Stimulated activated CD8-positive, alpha-beta memory T cell treated with anti-CD3 and anti-CD28 coated beads, Interleukin-12 subunit alpha, Interleukin-12 subunit beta, amount 100 ng/mL, for 1 hour (primary cell): ENCODE results near the gene TRAPPC2B.

Source experiments
- DNase-seq: peaks from one replicate; pipeline ENCODE4 v3.0.0-alpha.2; 2020; ENCODE audit warnings: low read depth

TRAPPC2B gene

DNA sequence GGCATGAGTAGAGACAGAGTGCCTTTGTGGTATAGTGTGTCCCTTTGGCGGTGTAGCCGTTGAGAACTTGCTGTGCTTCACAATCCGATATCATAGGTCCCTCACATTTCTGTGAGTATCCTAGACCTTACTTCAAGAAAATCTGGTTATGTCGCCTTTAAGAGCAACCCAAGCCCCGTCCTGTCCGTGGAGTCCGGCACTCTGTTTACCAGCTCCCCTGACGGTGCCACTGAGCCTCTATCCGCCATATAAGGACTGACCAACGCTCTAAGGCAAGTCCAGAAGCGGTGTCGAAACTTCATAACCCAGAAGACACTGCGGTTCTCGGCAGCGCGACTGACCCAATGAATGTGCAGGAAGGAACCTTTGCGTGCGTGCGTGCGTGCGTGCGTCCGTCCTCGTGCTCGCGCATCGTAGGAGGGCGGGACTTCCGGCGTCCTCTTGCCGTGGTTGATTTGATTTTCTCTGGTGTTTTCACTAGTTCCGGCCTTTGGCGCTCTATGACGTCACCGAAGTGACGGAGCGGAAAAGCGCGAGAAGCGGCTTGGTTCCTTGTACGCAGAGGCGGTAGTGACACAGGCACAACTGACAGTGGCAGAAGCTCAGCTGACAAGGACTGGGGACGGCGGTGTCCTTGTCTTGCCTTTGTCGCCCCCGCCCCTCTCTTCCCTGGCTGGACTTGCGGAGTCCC lies at the start of gene TRAPPC2B, which contains the start of gene ZNF547:
Gene TRAPPC2B (plus strand): TSS at position 555 of the 691 bp plus-strand sequence. CDS start 1,283 bp downstream, outside the sequence.
Gene ZNF547 (plus strand): TSS at position 555 of the 691 bp plus-strand sequence. CDS start 5,005 bp downstream, outside the sequence.
- DNase-seq, result peak; percentile 96

- DNase-seq, result no peak
Observed at GRCh38 chr19:57314146-57314545, 49.2 kb upstream of the TRAPPC2B start.

GRCh38 chr19:57317503-57317902 lies 45.8 kb upstream of the TRAPPC2B start:
- no peak for DNase-seq

GRCh38 chr19:57319869-57320179 lies 43.5 kb upstream of the TRAPPC2B start:
- DNase-seq, result no peak

DNA sequence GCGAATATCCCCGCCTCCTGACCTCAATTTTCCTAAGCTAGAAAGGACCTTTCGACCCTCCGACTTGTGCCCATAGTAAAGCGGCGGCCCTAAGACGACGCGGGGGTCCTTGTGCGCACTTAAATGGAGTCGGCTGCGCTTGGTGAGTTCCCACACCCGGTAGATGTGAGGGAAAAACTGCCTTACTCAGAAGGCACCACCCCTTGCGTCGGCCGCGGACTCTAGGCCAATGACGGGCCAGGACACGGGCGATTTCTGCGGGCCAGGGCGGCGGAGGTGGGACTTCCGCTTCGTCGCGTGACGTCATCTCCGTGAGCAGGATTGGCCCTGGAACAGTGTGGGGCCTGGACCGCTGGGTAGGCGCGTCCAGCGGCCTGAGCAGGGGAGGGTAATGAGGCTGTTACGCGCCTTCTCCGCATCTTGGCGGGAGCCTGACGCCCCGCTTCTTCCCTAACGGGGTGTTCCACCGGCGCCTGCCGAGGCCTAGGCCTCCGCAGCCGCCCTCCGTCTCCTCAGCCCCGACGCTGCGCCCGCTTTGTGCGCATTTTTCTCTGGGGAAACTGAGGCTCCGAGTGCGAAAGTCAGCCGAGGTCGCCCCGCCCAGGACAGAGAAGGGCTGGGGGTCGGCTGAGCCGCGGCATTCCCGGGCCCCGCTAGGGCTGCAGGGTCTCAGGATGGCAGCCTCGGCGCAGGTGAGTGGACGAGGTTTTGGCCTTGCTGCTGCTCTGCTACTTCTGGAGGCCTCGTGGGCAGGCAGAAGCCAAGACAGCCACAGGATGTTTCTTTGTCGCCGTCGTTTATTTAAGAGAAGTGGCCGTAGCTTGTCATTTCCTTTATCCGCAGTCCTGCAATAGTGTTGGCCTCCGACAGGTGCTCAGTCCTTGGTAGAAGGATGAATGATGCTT lies 42.9 kb upstream of the TRAPPC2B start, which contains the start of gene ZNF543:
Gene ZNF543 (plus strand): TSS at position 293 of the 905 bp plus-strand sequence. CDS start 382 bp downstream, at position 675.
- peak; percentile 86 for DNase-seq

DNA sequence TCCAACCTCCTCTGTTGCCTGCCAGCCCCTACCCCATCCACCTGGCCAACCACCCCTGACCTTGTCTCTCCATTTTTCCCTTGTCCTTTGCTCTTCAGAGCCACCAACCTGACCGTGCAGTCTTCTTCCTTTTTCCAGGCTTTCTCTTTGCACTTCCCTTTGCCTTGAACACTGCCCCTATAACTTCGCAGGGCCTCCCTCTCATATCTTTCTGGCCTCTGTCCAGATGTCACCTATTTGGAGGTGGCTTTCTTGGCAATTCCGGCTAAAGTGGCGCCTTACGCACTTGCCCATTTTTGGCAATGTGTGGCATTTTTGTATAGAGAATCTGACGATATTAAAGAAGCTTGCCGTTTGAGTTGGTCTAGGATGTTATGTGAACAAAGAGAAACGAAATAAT lies 42.2 kb upstream of the TRAPPC2B start:
- DNase-seq, result no peak

DNA sequence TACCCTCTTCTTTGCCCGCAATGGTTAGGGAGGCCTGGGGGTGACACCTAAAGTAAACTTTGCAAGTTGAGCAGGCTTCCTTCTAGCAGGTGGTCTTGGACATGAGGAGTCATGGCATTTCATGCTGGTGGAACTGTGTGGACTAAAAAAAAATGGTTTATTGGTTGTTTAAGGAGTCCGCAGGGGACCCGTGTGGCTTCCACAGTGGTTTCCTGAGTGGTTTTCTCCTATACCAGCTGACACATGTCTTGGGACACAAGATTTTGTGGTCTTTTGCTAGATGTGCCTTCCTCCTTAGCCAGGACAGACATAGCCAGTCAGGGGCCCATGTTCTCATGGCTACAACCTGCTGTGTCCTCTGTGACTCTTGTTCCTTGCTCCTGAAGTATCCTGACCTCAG lies 41.6 kb upstream of the TRAPPC2B start:
- DNase-seq, result no peak

GRCh38 chr19:57324992-57325391 lies 38.4 kb upstream of the TRAPPC2B start:
- no peak for DNase-seq

DNA sequence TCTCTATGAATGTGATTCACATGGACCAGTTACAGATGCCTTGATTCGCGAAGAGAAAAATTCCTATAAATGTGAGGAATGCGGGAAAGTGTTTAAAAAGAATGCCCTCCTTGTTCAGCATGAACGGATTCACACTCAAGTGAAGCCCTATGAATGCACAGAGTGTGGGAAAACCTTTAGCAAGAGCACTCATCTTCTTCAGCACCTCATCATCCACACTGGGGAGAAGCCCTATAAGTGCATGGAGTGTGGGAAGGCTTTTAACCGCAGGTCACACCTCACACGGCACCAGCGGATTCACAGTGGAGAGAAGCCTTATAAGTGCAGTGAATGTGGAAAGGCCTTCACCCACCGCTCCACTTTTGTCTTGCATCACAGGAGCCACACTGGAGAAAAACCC lies 35.4 kb upstream of the TRAPPC2B start:
- no peak for DNase-seq

DNA sequence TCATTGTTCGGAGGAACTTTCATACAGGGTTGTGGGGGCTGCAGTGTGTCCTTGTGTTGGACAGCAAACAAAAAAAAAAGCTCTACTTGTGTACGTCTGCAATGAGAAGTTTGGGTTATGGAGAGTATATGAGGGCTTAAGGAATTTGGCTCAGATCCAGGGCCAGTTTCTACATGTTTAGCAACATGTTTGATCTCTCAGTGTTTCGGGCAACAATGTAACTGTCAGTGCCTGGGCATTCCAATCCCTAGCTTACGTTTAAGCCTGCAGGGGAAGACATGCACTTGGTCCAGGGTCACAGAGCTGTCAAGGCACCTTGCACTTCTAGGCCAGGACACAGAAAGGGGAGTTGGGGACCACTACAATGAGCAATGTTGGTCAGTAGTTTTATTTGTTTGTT lies 29.2 kb upstream of the TRAPPC2B start:
- no peak for DNase-seq

DNA sequence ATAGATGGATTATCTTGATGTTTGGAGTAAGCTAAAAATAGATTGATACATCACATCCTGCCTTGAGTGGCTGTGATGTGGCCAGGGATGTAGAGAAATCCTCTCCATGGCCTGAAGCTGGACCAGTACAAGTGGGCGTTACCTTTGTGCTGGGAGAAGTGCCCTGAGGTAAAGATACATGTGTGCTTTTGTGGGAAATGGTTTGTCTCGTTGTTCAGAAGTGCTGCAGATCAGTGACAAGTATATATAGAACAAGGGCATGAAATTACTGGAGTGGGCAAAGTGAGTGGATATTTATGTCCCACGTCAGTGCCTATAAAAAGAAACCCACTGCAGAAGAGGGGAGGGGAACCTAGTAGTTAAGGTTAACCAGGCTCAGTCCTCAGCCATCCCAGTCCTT lies 24.5 kb upstream of the TRAPPC2B start:
- DNase-seq, result no peak

- DNase-seq, result no peak
Observed at GRCh38 chr19:57342582-57342981, 20.8 kb upstream of the TRAPPC2B start.

DNA sequence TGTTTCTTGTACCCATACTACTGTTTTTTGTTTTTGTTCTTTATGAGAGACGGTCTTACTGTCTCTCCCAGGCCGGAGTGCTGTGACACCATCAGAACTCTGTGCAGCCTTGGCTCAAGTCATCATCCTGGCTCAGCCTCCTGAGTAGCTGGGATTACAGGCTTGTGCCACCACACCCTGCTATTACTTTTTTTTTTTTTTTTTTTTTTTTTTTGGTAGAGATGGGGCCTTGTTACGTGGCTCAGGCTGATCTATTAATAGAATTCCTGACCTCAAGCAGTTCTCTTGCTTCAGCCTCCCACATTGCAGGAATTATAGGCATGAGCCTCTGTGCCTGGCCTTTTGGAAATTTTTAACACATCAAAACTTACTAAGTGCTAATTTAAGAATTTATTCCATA lies 15.2 kb upstream of the TRAPPC2B start:
- DNase-seq, result no peak

GRCh38 chr19:57350877-57351805 lies 12.2 kb upstream of the TRAPPC2B start, which contains the start of gene ZNF304:
ZNF304 (plus strand) TSS chr19:57351271; CDS start chr19:57351665, 394 bp downstream.
- DNase-seq, result peak; percentile 75

- no peak for DNase-seq
Observed at GRCh38 chr19:57351867-57352266, 11.5 kb upstream of the TRAPPC2B start.

DNA sequence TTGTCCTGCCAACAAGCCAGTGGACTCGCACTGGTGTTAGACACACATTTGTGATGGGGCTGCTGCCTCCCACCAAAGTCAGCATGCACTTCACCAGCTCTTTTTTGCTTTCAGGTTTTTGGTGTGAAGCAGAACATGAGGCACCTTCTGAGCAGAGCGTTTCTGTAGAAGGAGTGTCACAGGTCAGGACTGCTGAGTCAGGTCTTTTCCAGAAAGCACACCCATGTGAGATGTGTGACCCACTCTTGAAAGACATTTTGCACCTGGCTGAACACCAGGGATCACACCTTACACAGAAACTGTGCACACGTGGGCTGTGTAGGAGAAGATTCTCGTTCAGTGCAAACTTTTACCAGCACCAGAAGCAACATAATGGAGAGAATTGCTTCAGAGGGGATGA lies 7.4 kb upstream of the TRAPPC2B start:
- no peak for DNase-seq

DNA sequence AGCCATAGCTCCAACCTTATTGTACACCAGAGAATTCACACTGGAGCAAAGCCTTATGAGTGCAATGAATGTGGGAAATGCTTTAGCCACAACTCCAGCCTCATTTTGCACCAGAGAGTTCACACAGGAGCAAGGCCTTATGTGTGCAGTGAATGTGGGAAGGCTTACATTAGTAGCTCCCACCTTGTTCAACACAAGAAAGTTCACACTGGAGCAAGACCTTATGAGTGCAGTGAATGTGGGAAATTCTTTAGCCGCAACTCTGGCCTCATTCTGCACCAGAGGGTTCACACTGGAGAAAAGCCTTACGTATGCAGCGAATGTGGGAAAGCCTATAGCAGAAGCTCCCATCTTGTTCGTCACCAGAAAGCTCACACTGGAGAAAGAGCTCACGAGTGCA lies 5.9 kb upstream of the TRAPPC2B start:
- DNase-seq, result no peak

DNA sequence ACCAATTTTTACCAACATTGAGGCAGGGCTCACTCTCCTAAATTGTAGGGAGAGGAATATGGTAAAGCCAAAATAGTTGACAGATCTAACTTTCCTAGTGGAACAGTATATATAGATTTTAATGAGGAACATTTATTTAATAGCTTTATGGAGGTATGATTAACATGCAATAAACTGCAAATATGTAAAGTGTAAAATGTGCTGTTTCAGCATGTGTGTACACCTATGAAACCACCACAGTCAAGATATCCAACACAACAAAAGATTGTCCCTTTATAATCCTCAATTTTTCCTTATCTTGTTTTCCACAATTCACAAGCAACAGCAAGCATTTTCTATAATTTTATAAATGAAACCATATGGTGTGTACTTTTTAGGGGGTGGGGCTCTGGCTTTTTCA lies 4.1 kb upstream of the TRAPPC2B start:
- no peak for DNase-seq

DNA sequence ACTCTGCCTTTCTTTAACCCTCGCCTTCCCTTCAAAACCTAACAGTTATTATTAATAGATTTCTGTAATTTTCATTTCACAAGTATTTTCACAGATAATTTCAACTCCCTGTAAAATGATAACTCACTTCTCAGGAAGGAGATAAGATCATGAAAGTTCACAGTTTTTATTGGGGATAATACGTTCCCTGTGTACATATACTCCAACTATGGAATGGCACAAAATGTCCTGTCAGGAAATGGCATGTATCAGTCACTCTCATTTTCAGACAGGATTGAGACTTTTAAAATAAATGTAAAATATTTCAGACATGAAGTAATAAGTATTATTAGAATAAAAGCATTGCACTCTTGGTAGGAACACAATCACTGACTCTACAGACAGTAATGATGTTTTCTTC lies 932 bp upstream of the TRAPPC2B start:
- DNase-seq, result no peak

DNA sequence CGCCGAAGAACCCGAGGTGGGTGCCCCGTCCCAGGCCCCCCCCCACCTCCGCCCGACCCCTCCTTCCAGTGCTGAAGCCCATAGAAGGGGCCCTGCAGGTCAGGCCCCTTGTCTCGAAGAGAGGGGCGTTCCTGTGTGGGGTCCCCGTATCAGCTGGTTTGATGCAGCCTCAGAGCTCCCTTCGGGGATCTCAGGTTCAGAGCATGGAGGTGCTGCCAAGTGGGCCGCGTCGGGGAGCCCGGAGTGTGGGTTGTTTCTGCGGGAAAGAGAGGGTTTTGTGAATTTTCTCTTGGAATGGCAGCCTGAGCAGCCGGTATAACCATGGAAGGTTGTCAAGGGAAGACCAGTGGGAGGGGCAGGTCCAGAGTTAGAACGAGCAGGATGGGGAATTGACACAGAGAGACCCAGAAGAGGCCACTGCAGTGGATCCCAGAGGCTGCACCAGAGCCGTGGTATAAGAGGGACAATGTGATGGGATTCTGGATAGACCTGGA lies 384 bp downstream of the TRAPPC2B start:
- DNase-seq, result no peak

DNA sequence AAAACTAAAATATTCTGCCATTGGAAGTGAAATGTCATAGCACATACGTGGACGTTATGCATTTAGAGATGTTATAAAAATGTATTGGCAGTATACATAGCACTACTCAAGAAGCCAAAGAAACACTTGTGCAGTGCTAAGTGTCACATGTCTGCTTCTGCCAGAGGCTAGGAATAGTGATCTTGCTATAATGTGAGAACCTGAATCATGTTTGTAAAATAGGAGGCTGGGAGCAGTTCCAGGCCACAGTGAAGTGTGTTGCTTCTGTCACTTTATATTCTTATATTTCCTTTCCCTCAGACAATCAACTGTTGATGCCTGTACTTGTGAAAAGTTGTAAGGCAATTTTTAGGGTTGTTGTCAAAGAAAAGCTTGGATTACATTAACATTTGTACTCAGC lies 3.4 kb downstream of the TRAPPC2B start:
- DNase-seq, result no peak

GRCh38 chr19:57374179-57374578 lies 10.8 kb downstream of the TRAPPC2B start:
- DNase-seq, result no peak
